IPS-NIHi7 (cell line): ENCODE data around the gene MEF2D.

Source experiments
- DNase-seq: peaks from one replicate; pipeline ENCODE4 v3.0.0; 2012; ENCODE audit warnings: mixed read lengths; ENCODE audit errors: extremely low spot score

Gene MEF2D

GRCh38 chr1:156470473-156470872, 30.1 kb downstream of the MEF2D start:
- DNase-seq, result no peak

DNA sequence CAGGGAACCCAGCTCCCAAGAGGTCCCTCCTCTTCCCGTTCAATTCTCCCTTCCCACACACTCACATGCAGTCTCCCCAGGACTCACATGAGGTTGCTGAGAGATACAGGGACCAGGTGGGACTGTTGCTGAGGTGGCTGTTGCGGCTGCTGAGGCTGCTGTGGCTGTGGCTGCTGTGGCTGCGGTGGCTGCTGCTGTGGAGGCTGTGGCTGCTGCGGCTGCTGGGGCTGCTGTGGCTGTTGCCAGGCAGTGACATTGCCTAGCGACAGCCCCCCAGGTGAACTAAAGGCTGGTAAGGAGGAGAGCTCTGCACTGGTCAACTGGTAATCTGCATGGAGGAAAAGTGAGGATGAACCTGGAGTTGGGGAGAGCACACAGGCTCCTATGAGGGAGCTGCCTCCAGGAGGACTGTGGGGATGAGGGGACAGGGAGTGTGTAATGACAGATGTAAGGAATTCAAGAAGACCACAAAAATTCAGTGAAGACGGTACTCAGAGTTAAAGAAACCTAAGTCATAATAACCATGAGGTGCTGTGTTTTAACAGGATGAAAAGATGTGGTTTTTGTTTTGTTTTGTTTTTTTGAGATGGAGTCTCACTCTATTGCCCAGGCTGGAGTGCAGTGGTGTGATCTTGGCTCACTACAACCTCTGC, 31.8 kb downstream of the MEF2D start:
- DNase-seq, result no peak

DNA sequence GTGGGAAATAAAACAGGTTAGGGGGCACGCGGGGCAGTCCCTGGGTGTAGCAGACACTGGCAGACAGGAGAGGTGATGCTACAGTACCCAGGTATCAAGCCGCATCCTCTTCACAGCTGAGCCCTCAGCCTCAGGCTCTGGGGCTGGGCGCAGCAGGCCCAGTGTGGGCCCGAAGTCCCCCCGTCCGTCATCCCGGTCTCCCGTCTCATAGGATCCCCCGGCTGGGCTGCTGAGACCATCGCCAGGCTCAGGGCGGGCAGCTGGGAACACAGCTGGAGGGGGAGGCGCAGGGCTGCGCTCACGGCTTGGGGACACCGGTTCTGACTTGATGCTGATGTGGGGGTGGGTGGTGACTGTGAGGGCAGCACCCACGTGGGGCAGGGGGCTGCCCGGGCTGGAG, 32.7 kb downstream of the MEF2D start:
- no peak for DNase-seq

GRCh38 chr1:156467385-156467784, 33.2 kb downstream of the MEF2D start:
- no peak for DNase-seq

GRCh38 chr1:156465747-156466365, 34.7 kb downstream of the MEF2D start:
- no peak for DNase-seq

GRCh38 chr1:156464825-156465452, 35.6 kb downstream of the MEF2D start:
- DNase-seq, result no peak

DNA sequence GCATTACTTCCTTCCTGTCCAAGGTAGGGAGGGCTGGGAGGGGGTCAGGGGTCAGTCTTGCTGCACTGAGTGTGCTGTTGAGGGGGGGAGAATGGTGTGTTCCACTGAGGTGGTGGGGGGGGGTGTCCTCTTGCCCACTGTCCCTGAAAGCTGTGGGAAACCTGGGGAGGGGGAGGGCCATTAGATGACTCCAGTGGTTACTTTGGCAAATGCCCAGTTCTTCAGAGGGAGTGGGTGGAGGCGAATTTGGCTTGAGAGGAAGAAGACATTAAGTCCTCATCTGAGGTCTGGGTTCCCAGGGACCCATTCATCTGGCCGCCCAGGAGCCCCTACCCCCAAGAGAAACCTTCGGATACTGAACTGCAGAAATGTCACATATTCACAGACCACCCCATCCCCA, 36.2 kb downstream of the MEF2D start:
- no peak for DNase-seq

- no peak for DNase-seq
Measured at GRCh38 chr1:156463874-156464273, 36.7 kb downstream of the MEF2D start.

- DNase-seq, result no peak
Measured at GRCh38 chr1:156462954-156463795, 37.4 kb downstream of the MEF2D start.

- no peak for DNase-seq
Measured at GRCh38 chr1:156461781-156462647, 38.6 kb downstream of the MEF2D start.

GRCh38 chr1:156461109-156461508, 39.5 kb downstream of the MEF2D start:
- no peak for DNase-seq

DNA sequence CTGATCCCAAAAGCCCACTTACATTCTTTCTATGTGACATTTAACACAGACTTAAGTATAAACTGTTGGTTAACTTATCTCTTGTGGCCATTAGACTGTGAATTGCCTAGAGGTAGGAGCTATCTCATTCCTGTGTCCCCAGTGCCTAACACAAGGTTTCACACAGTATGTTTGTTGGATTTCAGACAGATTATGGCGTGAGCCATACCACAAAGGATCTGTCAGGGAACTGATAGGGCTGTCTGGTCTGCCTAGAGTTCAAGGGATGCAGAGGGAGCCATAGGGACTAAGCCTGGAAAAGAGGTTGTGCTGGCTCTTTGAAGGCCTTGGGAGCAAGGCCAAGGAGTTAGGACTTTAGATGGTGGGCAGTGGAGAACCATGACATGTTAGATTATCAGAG, 40.0 kb downstream of the MEF2D start:
- no peak for DNase-seq

DNA sequence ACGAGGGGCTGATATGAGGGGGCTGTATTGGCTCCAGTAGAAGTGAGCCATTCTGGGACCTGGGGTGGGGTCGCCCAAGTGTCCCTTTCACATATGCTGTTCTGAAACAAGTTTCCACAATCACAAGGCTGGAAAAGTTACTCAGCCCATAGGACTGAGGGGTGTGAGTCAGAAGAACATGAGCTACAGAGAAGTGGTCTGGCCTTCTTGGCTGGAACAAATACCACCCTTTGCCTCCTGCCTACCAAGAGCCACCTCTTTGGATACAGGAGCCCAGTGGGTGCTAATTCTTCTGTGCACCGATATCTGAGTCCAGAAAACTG, 42.4 kb downstream of the MEF2D start:
- DNase-seq, result no peak

DNA sequence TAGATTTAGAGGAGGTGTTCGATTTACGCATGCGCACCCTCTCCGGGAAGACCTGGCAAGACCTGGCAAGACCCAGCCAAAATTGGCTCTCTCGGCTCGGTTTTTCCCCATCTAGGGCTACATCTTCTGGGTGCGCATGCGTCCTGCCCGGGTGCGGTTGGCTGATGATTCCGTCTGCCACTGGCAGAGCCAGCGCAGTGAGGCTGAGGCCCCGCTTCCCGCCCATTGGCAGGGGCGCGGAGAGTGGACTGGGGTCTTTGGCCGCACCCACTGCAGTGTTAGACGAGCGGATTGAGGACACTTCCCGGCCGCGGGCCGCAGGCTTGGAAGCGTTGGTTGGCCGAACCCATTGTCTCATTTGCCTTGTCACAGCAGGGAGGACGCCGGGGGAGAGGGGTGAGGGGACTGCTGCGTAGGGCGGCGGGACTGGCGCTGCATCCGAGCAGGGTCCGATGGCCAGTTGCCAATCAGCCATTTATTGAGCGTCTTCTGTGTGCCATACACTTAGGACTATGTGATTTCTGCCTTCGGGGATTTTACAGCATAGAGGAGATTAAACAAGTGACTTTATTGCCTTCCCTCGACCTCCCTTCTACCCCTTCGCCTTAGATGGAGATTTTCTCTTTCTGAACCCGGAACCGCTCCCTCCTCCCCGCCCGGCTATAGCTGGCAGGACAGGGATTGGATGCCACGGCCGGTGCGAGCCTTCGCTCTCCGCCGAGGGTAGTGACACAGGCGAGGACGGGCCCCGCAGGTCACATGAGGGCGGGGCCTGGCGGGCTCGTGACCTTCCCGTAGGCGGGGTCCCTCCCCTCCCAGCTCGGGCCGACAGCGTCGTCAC, 43.7 kb downstream of the MEF2D start:
- DNase-seq, result peak; percentile 97

DNA sequence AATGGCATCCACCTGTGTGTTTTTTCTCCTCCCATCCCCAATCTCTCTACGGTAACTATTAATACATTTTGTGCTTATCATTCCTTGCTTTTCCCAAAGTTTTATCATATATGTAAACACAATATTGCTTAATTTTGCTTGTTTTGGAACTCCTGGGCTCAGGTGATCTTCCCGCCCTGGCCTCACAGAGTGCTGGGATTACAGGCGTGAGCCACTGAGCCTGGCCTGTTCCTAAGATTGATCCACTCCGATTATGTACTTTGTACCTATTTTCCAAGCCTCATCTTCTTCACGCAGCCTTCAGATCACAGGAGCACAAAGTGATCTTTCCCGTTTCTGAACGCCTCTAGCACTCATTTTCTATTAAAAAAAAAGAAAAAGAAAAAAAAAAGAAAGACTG, 45.2 kb downstream of the MEF2D start:
- no peak for DNase-seq

DNA sequence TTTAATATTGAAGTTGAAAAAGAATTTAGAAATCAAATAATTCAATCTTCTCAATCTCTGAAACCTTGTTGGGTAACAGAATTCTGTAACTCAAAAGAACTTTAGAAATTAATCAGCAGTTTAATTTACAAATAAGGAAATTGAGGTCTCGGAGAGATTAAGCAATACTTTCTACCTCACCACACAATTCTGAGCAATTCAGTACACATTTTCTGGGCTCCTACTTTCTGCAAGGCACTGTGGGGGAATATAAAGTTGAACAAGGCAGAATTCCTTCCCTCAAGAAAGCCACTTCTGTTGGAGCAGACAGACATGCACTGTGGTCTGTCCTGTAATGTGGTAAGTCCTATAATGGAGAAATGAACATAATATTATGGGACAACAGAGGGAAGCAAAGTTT, 47.7 kb downstream of the MEF2D start:
- DNase-seq, result no peak

- no peak for DNase-seq
Measured at GRCh38 chr1:156451505-156452160, 48.9 kb downstream of the MEF2D start.

GRCh38 chr1:156448134-156448967, 52.2 kb downstream of the MEF2D start:
- no peak for DNase-seq

GRCh38 chr1:156445789-156446263, 54.7 kb downstream of the MEF2D start:
- DNase-seq, result peak; percentile 82
